HEK293 (cell line): ENCODE data around the gene KRT7.

Source experiments
- REPIN1 ChIP-seq: fragments of 450-650 bp; formaldehyde crosslinking; IDR thresholded peaks from 2 replicates; pipeline ENCODE4 v1.5.1; 2017; ENCODE audit warnings: missing biosample characterization, missing genetic modification characterization, low read depth
- ZBTB1 ChIP-seq: fragments of 450-650 bp; formaldehyde crosslinking; IDR thresholded peaks from 2 replicates; pipeline ENCODE4 v1.5.1; 2016; ENCODE audit warnings: missing biosample characterization, missing genetic modification characterization
- ZNF214 ChIP-seq: fragments of 450-650 bp; formaldehyde crosslinking; IDR thresholded peaks from 2 replicates; pipeline ENCODE4 v1.5.1; 2017; ENCODE audit warnings: missing biosample characterization, mild to moderate bottlenecking, missing genetic modification characterization, borderline replicate concordance
- ZNF555 ChIP-seq: fragments of 450-650 bp; formaldehyde crosslinking; conservative IDR thresholded peaks from 2 replicates; pipeline ENCODE4 v1.5.1; 2017; ENCODE audit warnings: missing biosample characterization, mild to moderate bottlenecking, missing genetic modification characterization, inconsistent platforms
- ZNF670 ChIP-seq: fragments of 450-650 bp; formaldehyde crosslinking; IDR thresholded peaks from 2 replicates; pipeline ENCODE4 v1.5.1; 2016; ENCODE audit warnings: missing biosample characterization, missing genetic modification characterization, low read depth
- TF ChIP-seq, protein P1 (sequence below): fragments of 450-650 bp; formaldehyde crosslinking; IDR thresholded peaks from 2 replicates; pipeline ENCODE4 v1.5.1; 2017; ENCODE audit warnings: missing biosample characterization, missing genetic modification characterization
- TF ChIP-seq, protein P2 (sequence below): fragments of 450-650 bp; formaldehyde crosslinking; IDR thresholded peaks from 2 replicates; pipeline ENCODE4 v1.5.1; 2016; ENCODE audit warnings: missing biosample characterization, missing genetic modification characterization
- TF ChIP-seq, protein P3 (sequence below): fragments of 450-650 bp; formaldehyde crosslinking; IDR thresholded peaks from 2 replicates; pipeline ENCODE4 v1.5.1; 2016; ENCODE audit warnings: missing biosample characterization, missing genetic modification characterization, low read depth
- TF ChIP-seq, protein P4 (sequence below): fragments of 450-650 bp; formaldehyde crosslinking; IDR thresholded peaks from 2 replicates; pipeline ENCODE4 v1.5.1; 2016; ENCODE audit warnings: missing biosample characterization, missing genetic modification characterization
- TF ChIP-seq, protein P5 (sequence below): fragments of 450-650 bp; formaldehyde crosslinking; IDR thresholded peaks from 2 replicates; pipeline ENCODE4 v1.5.1; 2016; ENCODE audit warnings: missing biosample characterization, missing genetic modification characterization
- TF ChIP-seq, protein P6 (sequence below): fragments of 450-650 bp; formaldehyde crosslinking; IDR thresholded peaks from 2 replicates; pipeline ENCODE4 v1.5.1; 2016; ENCODE audit warnings: missing biosample characterization, missing genetic modification characterization
- TF ChIP-seq, protein P7 (sequence below): fragments of 450-650 bp; formaldehyde crosslinking; conservative IDR thresholded peaks from 2 replicates; pipeline ENCODE4 v1.5.1; 2016; ENCODE audit warnings: low read depth, missing biosample characterization, missing genetic modification characterization

DNA sequence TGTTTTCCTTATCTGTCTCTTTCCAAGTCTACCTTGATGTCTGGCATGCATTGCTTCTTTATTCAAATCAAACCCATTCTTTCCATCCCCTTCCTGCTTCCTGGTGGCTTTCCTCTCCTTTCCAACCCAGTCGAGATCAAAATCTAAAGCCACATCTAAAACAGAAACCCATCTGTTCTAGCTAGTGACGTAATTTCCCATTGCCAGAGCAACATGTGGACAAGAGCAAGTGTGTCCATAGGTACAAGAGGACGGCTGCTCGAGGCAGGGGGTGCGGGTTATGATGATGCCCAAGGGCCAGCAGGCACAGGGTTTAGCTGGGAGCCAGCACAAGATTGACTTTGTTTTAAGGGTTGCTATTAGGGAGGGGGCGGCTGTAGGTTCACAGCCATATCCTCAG, 48.2 kb upstream of the KRT7 start:
- TF ChIP-seq, protein P1, sequence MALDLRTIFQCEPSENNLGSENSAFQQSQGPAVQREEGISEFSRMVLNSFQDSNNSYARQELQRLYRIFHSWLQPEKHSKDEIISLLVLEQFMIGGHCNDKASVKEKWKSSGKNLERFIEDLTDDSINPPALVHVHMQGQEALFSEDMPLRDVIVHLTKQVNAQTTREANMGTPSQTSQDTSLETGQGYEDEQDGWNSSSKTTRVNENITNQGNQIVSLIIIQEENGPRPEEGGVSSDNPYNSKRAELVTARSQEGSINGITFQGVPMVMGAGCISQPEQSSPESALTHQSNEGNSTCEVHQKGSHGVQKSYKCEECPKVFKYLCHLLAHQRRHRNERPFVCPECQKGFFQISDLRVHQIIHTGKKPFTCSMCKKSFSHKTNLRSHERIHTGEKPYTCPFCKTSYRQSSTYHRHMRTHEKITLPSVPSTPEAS: no peak
- no peak for TF ChIP-seq ZBTB1
- TF ChIP-seq, protein P2, sequence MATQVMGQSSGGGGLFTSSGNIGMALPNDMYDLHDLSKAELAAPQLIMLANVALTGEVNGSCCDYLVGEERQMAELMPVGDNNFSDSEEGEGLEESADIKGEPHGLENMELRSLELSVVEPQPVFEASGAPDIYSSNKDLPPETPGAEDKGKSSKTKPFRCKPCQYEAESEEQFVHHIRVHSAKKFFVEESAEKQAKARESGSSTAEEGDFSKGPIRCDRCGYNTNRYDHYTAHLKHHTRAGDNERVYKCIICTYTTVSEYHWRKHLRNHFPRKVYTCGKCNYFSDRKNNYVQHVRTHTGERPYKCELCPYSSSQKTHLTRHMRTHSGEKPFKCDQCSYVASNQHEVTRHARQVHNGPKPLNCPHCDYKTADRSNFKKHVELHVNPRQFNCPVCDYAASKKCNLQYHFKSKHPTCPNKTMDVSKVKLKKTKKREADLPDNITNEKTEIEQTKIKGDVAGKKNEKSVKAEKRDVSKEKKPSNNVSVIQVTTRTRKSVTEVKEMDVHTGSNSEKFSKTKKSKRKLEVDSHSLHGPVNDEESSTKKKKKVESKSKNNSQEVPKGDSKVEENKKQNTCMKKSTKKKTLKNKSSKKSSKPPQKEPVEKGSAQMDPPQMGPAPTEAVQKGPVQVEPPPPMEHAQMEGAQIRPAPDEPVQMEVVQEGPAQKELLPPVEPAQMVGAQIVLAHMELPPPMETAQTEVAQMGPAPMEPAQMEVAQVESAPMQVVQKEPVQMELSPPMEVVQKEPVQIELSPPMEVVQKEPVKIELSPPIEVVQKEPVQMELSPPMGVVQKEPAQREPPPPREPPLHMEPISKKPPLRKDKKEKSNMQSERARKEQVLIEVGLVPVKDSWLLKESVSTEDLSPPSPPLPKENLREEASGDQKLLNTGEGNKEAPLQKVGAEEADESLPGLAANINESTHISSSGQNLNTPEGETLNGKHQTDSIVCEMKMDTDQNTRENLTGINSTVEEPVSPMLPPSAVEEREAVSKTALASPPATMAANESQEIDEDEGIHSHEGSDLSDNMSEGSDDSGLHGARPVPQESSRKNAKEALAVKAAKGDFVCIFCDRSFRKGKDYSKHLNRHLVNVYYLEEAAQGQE (tag by site-specific recombination): no peak
- TF ChIP-seq, protein P3, sequence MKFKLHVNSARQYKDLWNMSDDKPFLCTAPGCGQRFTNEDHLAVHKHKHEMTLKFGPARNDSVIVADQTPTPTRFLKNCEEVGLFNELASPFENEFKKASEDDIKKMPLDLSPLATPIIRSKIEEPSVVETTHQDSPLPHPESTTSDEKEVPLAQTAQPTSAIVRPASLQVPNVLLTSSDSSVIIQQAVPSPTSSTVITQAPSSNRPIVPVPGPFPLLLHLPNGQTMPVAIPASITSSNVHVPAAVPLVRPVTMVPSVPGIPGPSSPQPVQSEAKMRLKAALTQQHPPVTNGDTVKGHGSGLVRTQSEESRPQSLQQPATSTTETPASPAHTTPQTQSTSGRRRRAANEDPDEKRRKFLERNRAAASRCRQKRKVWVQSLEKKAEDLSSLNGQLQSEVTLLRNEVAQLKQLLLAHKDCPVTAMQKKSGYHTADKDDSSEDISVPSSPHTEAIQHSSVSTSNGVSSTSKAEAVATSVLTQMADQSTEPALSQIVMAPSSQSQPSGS: no peak
- TF ChIP-seq, protein P4, sequence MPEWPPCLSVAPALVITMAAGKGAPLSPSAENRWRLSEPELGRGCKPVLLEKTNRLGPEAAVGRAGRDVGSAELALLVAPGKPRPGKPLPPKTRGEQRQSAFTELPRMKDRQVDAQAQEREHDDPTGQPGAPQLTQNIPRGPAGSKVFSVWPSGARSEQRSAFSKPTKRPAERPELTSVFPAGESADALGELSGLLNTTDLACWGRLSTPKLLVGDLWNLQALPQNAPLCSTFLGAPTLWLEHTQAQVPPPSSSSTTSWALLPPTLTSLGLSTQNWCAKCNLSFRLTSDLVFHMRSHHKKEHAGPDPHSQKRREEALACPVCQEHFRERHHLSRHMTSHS: no peak
- TF ChIP-seq, protein P5, sequence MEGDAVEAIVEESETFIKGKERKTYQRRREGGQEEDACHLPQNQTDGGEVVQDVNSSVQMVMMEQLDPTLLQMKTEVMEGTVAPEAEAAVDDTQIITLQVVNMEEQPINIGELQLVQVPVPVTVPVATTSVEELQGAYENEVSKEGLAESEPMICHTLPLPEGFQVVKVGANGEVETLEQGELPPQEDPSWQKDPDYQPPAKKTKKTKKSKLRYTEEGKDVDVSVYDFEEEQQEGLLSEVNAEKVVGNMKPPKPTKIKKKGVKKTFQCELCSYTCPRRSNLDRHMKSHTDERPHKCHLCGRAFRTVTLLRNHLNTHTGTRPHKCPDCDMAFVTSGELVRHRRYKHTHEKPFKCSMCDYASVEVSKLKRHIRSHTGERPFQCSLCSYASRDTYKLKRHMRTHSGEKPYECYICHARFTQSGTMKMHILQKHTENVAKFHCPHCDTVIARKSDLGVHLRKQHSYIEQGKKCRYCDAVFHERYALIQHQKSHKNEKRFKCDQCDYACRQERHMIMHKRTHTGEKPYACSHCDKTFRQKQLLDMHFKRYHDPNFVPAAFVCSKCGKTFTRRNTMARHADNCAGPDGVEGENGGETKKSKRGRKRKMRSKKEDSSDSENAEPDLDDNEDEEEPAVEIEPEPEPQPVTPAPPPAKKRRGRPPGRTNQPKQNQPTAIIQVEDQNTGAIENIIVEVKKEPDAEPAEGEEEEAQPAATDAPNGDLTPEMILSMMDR (tag by site-specific recombination): no peak
- no peak for TF ChIP-seq ZNF670 (tag by site-specific recombination)
- TF ChIP-seq, protein P6, sequence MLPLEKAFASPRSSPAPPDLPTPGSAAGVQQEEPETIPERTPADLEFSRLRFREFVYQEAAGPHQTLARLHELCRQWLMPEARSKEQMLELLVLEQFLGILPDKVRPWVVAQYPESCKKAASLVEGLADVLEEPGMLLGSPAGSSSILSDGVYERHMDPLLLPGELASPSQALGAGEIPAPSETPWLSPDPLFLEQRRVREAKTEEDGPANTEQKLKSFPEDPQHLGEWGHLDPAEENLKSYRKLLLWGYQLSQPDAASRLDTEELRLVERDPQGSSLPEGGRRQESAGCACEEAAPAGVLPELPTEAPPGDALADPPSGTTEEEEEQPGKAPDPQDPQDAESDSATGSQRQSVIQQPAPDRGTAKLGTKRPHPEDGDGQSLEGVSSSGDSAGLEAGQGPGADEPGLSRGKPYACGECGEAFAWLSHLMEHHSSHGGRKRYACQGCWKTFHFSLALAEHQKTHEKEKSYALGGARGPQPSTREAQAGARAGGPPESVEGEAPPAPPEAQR (tag by site-specific recombination): no peak
- no peak for TF ChIP-seq ZNF555
- no peak for TF ChIP-seq REPIN1 (tag by site-specific recombination)
- TF ChIP-seq ZNF214 (tag by site-specific recombination): no peak
- TF ChIP-seq, protein P7, sequence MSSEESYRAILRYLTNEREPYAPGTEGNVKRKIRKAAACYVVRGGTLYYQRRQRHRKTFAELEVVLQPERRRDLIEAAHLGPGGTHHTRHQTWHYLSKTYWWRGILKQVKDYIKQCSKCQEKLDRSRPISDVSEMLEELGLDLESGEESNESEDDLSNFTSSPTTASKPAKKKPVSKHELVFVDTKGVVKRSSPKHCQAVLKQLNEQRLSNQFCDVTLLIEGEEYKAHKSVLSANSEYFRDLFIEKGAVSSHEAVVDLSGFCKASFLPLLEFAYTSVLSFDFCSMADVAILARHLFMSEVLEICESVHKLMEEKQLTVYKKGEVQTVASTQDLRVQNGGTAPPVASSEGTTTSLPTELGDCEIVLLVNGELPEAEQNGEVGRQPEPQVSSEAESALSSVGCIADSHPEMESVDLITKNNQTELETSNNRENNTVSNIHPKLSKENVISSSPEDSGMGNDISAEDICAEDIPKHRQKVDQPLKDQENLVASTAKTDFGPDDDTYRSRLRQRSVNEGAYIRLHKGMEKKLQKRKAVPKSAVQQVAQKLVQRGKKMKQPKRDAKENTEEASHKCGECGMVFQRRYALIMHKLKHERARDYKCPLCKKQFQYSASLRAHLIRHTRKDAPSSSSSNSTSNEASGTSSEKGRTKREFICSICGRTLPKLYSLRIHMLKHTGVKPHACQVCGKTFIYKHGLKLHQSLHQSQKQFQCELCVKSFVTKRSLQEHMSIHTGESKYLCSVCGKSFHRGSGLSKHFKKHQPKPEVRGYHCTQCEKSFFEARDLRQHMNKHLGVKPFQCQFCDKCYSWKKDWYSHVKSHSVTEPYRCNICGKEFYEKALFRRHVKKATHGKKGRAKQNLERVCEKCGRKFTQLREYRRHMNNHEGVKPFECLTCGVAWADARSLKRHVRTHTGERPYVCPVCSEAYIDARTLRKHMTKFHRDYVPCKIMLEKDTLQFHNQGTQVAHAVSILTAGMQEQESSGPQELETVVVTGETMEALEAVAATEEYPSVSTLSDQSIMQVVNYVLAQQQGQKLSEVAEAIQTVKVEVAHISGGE: no peak
